Keratinocyte (primary cell): ENCODE data around the gene VPS52.

Experiments used
- EZH2 ChIP-seq: IDR thresholded peaks from one replicate; pipeline ENCODE4 v1.6.1; 2012; ENCODE audit warnings: inconsistent platforms, mild to moderate bottlenecking, low read length, moderate library complexity
- TF ChIP-seq, protein P1 (sequence below), 3 experiments: IDR thresholded peaks in 1 of 3; conservative IDR thresholded peaks in 1 of 3; optimal IDR thresholded peaks in 1 of 3; 2 replicates in 2 of 3; 3 replicates in 1 of 3; pipeline versions ENCODE3 to v1.5.1; 2011; ENCODE audit warnings: low read length in 3 of 3, mild to moderate bottlenecking in 3 of 3, moderate library complexity in 2 of 3, control low read depth in 1 of 3, inconsistent platforms in 1 of 3; ENCODE audit not compliant: insufficient read depth in 2 of 3; ENCODE audit errors: extremely low read depth in 1 of 3

DNA sequence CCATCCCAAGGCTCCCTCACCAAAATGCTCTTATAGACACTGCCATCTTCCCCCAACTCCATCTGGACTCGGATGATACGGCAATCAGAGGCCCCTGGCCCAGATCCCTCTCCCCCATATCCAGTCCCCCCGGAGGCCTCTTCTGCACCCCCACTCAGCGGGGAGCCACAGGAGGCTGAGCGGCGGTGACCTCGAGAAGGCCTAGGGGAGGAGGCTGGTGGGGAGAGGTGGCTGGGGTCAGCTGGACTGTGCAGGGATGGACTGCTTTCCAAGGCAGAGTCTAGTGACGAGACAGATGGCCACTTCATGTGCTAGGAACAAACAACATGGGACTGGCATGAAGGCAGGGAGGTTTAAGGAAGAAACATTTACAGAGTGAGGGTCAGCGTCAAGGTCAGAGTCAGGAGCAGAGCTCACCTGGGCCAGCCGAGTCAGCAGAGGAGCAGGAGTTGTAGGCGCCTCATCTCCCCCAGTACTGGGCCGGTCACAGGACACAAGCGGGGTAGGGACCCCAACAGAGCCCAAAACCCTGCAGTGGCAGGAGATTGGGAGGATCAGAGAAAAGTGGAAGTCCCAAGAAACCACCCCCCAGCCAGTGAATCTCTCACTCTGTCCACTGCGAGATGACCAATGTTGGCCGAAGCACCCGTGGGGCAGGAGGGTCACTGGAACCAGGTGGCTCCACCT, 21.5 kb upstream of the VPS52 start:
- TF ChIP-seq, protein P1, sequence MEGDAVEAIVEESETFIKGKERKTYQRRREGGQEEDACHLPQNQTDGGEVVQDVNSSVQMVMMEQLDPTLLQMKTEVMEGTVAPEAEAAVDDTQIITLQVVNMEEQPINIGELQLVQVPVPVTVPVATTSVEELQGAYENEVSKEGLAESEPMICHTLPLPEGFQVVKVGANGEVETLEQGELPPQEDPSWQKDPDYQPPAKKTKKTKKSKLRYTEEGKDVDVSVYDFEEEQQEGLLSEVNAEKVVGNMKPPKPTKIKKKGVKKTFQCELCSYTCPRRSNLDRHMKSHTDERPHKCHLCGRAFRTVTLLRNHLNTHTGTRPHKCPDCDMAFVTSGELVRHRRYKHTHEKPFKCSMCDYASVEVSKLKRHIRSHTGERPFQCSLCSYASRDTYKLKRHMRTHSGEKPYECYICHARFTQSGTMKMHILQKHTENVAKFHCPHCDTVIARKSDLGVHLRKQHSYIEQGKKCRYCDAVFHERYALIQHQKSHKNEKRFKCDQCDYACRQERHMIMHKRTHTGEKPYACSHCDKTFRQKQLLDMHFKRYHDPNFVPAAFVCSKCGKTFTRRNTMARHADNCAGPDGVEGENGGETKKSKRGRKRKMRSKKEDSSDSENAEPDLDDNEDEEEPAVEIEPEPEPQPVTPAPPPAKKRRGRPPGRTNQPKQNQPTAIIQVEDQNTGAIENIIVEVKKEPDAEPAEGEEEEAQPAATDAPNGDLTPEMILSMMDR (optimal IDR thresholded peaks at IDR 0.05 in 1 of 3, IDR thresholded peaks at IDR 0.05 in 1 of 3, conservative IDR thresholded peaks at IDR 0.05 in 1 of 3; ENCODE audit: extremely low read depth in 1 of 3, insufficient read depth in 2 of 3, low read length in 3 of 3): no peak
- no peak for TF ChIP-seq EZH2
